Keratinocyte (primary cell): ENCODE data around the gene ZCCHC7. TPM values are rescaled to one million over a fixed set of nuclear protein-coding genes. Genes with fewer than 3 reads are reported as not detected.

Source experiments
- DNase-seq: peaks from one replicate; pipeline ENCODE4 v3.0.0-alpha.2; 2011; ENCODE audit warnings: low read depth, missing footprints, low spot score
- FAIRE-seq: peaks from 2 replicates; lab custom pipeline; 2011; peaks lifted over from hg19 to GRCh38; lab: Jason Lieb, UNC
- H2AFZ ChIP-seq: 2 replicates; pipeline ENCODE4 v1.6.0; 2012; ENCODE audit warnings: low read length, control low read depth, inconsistent platforms; ENCODE audit not compliant: control insufficient read depth
- H3K27ac ChIP-seq: 2 replicates; pipeline ENCODE4 v1.5.1; 2011; ENCODE audit warnings: low read length; ENCODE audit not compliant: control insufficient read depth, insufficient read depth
- H3K27me3 ChIP-seq: 3 replicates; pipeline ENCODE4 v1.6.0; 2011; ENCODE audit warnings: low read length; ENCODE audit not compliant: control insufficient read depth, insufficient read depth; ENCODE audit errors: extremely low read depth
- H3K36me3 ChIP-seq, 2 experiments: 2 replicates in 1 of 2; 3 replicates in 1 of 2; pipeline ENCODE4 v1.5.1; 2011; ENCODE audit warnings: low read length in 2 of 2, mild to moderate bottlenecking in 1 of 2; ENCODE audit not compliant: control insufficient read depth in 2 of 2, insufficient read depth in 2 of 2; ENCODE audit errors: extremely low read depth in 1 of 2
- H3K4me1 ChIP-seq: 3 replicates; pipeline ENCODE4 v1.5.1; 2011; ENCODE audit warnings: low read length; ENCODE audit not compliant: control insufficient read depth, insufficient read depth; ENCODE audit errors: extremely low read depth
- H3K4me2 ChIP-seq: 3 replicates; pipeline ENCODE4 v1.6.0; 2011; ENCODE audit warnings: low read depth, low read length; ENCODE audit not compliant: control insufficient read depth, insufficient read depth; ENCODE audit errors: extremely low read depth
- H3K4me3 ChIP-seq, 3 experiments: fragments of 200-600 bp in 1 of 3; sonication (generic) in 1 of 3; 2 replicates in 2 of 3; 3 replicates in 1 of 3; pipeline ENCODE4 v1.5.1; 2011 to 2016; ENCODE audit warnings: low read length in 3 of 3, mild to moderate bottlenecking in 3 of 3, control low read depth in 2 of 3, inconsistent platforms in 1 of 3, low read depth in 1 of 3, mixed read lengths in 1 of 3, mixed run types in 1 of 3, moderate library complexity in 1 of 3; ENCODE audit not compliant: control insufficient read depth in 2 of 3, insufficient read depth in 2 of 3; ENCODE audit errors: extremely low read depth in 1 of 3
- H3K79me2 ChIP-seq: 2 replicates; pipeline ENCODE4 v1.6.0; 2012; ENCODE audit warnings: low read length; ENCODE audit not compliant: control insufficient read depth, insufficient read depth
- H3K9ac ChIP-seq: 3 replicates; pipeline ENCODE4 v1.6.0; 2011; ENCODE audit warnings: low read length; ENCODE audit not compliant: control insufficient read depth, insufficient read depth; ENCODE audit errors: extremely low read depth
- H3K9me1 ChIP-seq: 3 replicates; pipeline ENCODE4 v1.6.0; 2011; ENCODE audit warnings: low read length; ENCODE audit not compliant: control insufficient read depth, insufficient read depth; ENCODE audit errors: extremely low read depth
- H3K9me3 ChIP-seq: 2 replicates; pipeline ENCODE4 v1.5.1; 2012; ENCODE audit warnings: low read depth, low read length; ENCODE audit not compliant: control insufficient read depth
- H4K20me1 ChIP-seq: 3 replicates; pipeline ENCODE4 v1.6.0; 2011; ENCODE audit warnings: low read length; ENCODE audit not compliant: control insufficient read depth, insufficient read depth; ENCODE audit errors: extremely low read depth
- EZH2 ChIP-seq: IDR thresholded peaks from one replicate; pipeline ENCODE4 v1.6.1; 2012; ENCODE audit warnings: inconsistent platforms, mild to moderate bottlenecking, low read length, moderate library complexity
- dilution Hi-C: fragments of 300-500 bp; cut with MboI; formaldehyde crosslinking; loops from one replicate; pipeline ENCODE4 v1.7.0; 2020; ENCODE audit warnings: low sequenced_read_pairs; ENCODE audit not compliant: extremely low pct_ligation_motif_present
- polyA plus RNA-seq, 5 experiments: library from polyadenylated mRNA; depleted of rRNA in 3 of 5; stranded (reverse) in 3 of 5; stranded (forward) in 1 of 5; unstranded in 1 of 5; fragments of >200 nt; gene quantifications; 1 replicate in 1 of 5; 2 replicates in 3 of 5; 3 replicates in 1 of 5; pipeline versions ENCODE4 v1.2.1 to v1.2.3, GENCODE V29; 2011 to 2012; ENCODE audit warnings: missing spikeins in 2 of 5, low read depth in 1 of 5, low replicate concordance in 1 of 5
- TF ChIP-seq, protein P1 (sequence below), 3 experiments: IDR thresholded peaks in 1 of 3; conservative IDR thresholded peaks in 1 of 3; optimal IDR thresholded peaks in 1 of 3; 2 replicates in 2 of 3; 3 replicates in 1 of 3; pipeline versions ENCODE3 to v1.5.1; 2011; ENCODE audit warnings: low read length in 3 of 3, mild to moderate bottlenecking in 3 of 3, moderate library complexity in 2 of 3, control low read depth in 1 of 3, inconsistent platforms in 1 of 3; ENCODE audit not compliant: insufficient read depth in 2 of 3; ENCODE audit errors: extremely low read depth in 1 of 3

The ZCCHC7 gene
- polyA plus RNA-seq, 1 donor (not counting 4 experiments of a cell fraction or from before 2014, with no cell fraction given) = 16.5 TPM

DNA sequence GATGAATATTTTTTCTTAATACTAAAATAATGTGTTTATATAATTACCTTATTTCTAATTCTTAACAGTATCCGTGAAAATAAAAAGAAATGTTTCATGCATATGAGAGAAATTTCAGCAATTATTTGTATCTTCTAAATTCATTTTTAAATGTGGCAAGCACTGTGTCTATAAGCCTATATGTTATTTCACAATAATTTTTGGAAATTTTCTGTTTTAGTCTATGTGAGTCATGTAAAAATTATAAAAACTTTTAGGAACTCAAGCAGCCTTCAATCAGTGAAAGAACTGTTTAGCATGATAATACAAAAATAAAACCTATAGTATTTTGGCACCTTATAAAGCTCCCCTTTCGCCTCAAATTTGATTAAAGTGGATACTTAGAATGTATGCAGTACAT is 96.8 kb downstream of the ZCCHC7 start:
- FAIRE-seq = no peak
- dilution Hi-C loops = no loop called here
- DNase-seq = no peak
- no peaks in the 10 kb centered on the region for H3K9me1 ChIP-seq
- TF ChIP-seq, protein P1, sequence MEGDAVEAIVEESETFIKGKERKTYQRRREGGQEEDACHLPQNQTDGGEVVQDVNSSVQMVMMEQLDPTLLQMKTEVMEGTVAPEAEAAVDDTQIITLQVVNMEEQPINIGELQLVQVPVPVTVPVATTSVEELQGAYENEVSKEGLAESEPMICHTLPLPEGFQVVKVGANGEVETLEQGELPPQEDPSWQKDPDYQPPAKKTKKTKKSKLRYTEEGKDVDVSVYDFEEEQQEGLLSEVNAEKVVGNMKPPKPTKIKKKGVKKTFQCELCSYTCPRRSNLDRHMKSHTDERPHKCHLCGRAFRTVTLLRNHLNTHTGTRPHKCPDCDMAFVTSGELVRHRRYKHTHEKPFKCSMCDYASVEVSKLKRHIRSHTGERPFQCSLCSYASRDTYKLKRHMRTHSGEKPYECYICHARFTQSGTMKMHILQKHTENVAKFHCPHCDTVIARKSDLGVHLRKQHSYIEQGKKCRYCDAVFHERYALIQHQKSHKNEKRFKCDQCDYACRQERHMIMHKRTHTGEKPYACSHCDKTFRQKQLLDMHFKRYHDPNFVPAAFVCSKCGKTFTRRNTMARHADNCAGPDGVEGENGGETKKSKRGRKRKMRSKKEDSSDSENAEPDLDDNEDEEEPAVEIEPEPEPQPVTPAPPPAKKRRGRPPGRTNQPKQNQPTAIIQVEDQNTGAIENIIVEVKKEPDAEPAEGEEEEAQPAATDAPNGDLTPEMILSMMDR (optimal IDR thresholded peaks at IDR 0.05 in 1 of 3, IDR thresholded peaks at IDR 0.05 in 1 of 3, conservative IDR thresholded peaks at IDR 0.05 in 1 of 3; ENCODE audit: extremely low read depth in 1 of 3, insufficient read depth in 2 of 3, low read length in 3 of 3) = no peak
- no peak for TF ChIP-seq EZH2
- H3K9ac ChIP-seq = no peak overlapping the region
- H3K27ac ChIP-seq = no peak overlapping the region
- no peak overlapping the region for H3K4me3 ChIP-seq
- H3K79me2 ChIP-seq = no peaks in the 10 kb centered on the region
- no peak overlapping the region for H2AFZ ChIP-seq
- H3K9me3 ChIP-seq = no peaks in the 10 kb centered on the region
- H4K20me1 ChIP-seq = no peaks in the 10 kb centered on the region
- H3K4me2 ChIP-seq = no peak overlapping the region
- H3K4me1 ChIP-seq = peaks cover 5% of the 10 kb centered on the region
- H3K36me3 ChIP-seq = no peaks in the 10 kb centered on the region
- no peaks in the 10 kb centered on the region for H3K27me3 ChIP-seq

DNA sequence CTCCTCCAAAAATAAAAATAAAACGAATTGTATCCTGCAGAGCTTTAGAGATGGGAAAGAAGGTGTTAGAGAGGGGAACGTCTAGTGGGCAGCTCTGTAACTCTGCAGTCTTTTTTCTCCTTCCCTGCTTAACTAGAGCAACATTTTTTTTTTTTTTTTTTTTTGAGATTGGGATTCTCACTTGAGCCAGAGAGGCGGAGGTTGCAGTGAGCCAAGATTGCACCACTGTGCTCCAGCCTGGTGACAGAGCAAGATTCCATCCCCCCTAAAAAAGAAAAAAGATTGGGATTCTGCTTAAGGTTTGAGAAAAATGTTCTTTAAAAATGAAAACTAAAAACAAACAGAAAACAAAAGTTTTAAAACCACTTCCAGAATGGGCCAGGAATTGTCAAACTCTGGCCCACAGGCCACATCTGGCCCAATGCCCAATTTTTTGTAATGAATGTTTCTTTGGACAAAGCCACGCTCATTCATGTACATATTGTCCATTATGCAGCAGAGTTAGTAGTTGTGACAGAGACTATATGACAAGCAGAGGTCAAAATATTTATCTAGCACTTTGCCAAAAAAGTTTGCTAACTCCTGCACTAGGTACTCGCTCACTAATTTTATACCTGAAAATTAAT is 98.5 kb downstream of the ZCCHC7 start:
- H3K4me1 ChIP-seq = peaks cover 5% of the 10 kb centered on the region
- FAIRE-seq (no peak), DNase-seq (no peak)
- no peak overlapping the region for H3K27ac ChIP-seq
- TF ChIP-seq, protein P1 (optimal IDR thresholded peaks at IDR 0.05 in 1 of 3, IDR thresholded peaks at IDR 0.05 in 1 of 3, conservative IDR thresholded peaks at IDR 0.05 in 1 of 3; ENCODE audit: extremely low read depth in 1 of 3, insufficient read depth in 2 of 3, low read length in 3 of 3) = no peak
- no peaks in the 10 kb centered on the region for H4K20me1 ChIP-seq
- no peak overlapping the region for H3K9ac ChIP-seq
- H3K4me3 ChIP-seq = no peak overlapping the region
- no peak overlapping the region for H3K4me2 ChIP-seq
- H3K36me3 ChIP-seq = no peaks in the 10 kb centered on the region
- H3K79me2 ChIP-seq = no peaks in the 10 kb centered on the region
- H2AFZ ChIP-seq = no peak overlapping the region
- dilution Hi-C loops = no loop called here
- no peaks in the 10 kb centered on the region for H3K27me3 ChIP-seq
- H3K9me1 ChIP-seq = no peaks in the 10 kb centered on the region
- no peaks in the 10 kb centered on the region for H3K9me3 ChIP-seq
